GM21529 (cell line): Measurements from ENCODE around the gene DIPK1C.

Experiments used
- ATAC-seq: cut with Tn5 transposase; IDR thresholded peaks from one replicate; pipeline ENCODE4 v1.9.1; 2021; ENCODE audit not compliant: unreplicated experiment

DIPK1C gene

DNA sequence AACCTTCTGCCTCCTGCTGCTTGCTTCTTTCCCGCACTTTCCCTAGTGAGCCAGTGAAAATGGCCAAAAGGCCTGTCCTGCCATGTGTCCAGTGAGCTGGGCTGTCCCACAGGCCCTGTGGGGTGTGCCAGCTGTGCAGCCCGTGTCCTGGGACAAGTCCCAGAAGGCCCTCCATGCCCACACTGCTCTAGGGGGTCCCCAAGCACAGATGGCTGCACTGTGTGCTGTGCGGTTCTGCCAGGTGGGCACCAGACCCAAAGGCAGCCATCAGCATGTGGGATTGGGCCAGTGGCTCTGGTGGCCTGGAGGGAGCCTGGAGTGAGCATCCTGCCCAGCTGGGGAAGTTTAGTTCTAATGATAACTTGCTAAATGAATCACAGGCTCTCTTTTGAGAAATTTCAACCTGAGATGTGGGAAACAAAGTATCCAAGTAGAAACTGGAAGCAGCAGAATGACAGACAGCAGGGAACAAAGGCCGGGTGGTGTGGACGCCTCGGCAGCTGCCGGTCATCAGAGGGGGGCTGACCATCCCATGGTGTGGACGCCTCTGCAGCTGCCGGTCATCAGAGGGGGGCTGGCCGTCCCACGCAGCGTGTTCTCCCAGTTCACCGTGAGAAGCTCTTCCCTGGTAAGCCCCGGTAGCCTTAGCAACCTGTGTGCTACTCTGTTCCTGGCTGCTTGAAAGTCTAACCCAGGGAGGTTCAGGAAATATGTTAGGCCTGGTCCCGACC is 29.2 kb upstream of the DIPK1C start:
- ATAC-seq = no peak

DNA sequence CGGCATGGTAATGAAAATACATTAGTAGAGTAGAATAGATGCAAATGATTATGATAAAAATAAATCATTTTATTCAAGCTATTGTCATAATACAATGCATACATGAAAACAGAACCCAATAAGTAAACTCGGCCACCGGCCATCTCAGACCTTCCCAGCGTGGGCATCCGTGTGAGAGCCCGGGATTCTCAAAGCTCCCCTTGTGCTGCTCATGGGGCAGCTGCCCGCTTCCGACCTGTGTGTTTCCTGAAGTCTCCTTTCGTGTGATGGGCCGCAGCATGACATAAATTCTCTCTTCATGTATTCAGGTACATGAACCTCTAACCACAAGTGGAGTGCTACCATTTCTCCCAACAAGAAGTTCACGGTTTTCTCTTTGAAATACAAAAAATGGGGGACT is 25.6 kb upstream of the DIPK1C start:
- ATAC-seq = no peak

DNA sequence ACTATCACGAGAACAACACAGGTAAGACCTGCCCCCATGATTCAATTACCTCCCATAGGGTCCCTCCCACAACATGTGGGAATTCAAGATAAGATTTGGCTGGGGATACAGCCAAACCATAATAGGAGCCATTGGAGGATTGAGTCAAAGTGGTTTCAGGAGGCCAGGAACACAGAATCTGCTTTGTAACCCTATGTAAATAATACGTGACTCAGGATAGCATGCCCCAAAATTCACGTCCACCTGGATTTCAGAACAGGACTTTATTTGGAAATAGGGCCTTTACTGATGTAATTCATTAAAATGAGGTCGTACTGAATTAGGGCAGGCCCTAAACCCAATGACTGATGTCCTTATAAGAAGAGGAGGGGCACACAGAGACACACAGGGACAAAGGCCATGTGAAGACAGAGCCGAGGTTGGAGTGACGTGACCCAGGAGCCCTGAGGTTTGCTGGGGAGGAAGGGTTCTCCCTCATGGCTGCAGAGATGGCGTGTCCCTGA is 23.1 kb upstream of the DIPK1C start:
- ATAC-seq = no peak

- ATAC-seq = no peak
These were observed 22.5 kb upstream of the DIPK1C start for GRCh38 chr18:74479486-74480148.

GRCh38 chr18:74478880-74479279 is 21.8 kb upstream of the DIPK1C start:
- no peak for ATAC-seq

DNA sequence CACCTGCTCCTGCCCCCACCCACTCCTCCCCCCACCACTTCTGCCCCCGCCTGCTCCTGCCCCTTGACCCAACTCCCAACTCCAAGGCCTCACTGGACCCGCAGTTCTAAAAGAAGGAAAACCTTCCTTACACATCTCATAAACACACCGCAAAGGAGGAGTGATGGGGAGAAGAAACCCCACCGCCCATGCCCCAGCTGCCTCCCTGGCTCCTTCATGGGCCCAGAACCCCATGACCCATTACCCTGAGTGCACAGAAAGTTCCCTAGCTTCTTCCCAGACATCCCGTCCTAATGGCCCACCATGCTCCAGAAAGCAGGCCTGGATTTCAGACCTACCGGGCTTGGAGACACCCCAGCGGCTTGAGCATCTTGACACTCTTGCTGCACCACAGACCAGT is 21.2 kb upstream of the DIPK1C start:
- ATAC-seq = no peak

DNA sequence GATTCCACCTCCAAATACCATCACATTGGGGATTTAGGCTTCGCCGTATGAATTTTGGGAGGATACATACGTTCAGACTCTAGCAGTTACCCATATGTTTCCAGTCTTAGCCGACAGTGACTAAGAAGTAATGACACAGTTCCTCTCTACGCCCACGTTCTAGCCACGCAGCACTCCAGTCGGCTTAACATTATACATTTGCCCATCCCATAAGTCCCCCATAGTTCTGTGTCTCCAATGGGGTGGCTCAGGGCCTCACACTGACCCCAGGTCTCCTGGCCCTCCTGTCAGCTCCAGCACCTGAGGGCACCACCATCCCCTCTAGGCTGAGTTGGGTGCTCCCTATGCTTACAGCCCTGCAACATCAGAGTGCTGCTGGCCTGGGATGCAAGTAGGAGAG is 20.7 kb upstream of the DIPK1C start:
- no peak for ATAC-seq

GRCh38 chr18:74476140-74476539 is 19.0 kb upstream of the DIPK1C start:
- no peak for ATAC-seq

- ATAC-seq = no peak
These were observed 17.0 kb upstream of the DIPK1C start for GRCh38 chr18:74473976-74474640.

- no peak for ATAC-seq
These were observed 15.2 kb upstream of the DIPK1C start for GRCh38 chr18:74472312-74472711.

- no peak for ATAC-seq
These were observed 11.5 kb upstream of the DIPK1C start for GRCh38 chr18:74468547-74469061.

GRCh38 chr18:74465775-74466174 is 8.7 kb upstream of the DIPK1C start:
- no peak for ATAC-seq

- no peak for ATAC-seq
These were observed 6.9 kb upstream of the DIPK1C start for GRCh38 chr18:74463983-74464382.

GRCh38 chr18:74463254-74463653 is 6.1 kb upstream of the DIPK1C start:
- no peak for ATAC-seq

GRCh38 chr18:74460825-74461224 is 3.7 kb upstream of the DIPK1C start:
- no peak for ATAC-seq

DNA sequence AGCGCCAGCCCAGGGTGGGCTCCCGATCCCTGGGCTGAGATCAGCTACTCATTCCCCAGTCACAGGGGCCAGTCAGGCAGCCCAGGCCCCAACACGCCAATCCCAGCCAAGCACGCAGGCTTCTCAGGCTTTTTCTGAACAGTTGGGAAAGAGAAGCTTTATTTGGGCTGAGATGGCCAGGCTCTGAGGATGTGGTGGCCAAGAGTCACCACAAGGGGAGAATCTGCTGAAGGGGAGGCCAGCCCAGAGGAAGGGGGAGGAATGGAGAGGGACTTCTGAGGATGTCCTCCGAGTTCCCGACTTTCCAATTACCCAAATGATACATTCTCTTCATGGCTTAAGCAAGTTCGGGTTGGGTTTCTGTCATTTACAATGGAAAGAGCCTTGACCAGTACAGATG is 2.8 kb upstream of the DIPK1C start:
- ATAC-seq = no peak

- no peak for ATAC-seq
These were observed 765 bp upstream of the DIPK1C start for GRCh38 chr18:74457725-74458421.

DNA sequence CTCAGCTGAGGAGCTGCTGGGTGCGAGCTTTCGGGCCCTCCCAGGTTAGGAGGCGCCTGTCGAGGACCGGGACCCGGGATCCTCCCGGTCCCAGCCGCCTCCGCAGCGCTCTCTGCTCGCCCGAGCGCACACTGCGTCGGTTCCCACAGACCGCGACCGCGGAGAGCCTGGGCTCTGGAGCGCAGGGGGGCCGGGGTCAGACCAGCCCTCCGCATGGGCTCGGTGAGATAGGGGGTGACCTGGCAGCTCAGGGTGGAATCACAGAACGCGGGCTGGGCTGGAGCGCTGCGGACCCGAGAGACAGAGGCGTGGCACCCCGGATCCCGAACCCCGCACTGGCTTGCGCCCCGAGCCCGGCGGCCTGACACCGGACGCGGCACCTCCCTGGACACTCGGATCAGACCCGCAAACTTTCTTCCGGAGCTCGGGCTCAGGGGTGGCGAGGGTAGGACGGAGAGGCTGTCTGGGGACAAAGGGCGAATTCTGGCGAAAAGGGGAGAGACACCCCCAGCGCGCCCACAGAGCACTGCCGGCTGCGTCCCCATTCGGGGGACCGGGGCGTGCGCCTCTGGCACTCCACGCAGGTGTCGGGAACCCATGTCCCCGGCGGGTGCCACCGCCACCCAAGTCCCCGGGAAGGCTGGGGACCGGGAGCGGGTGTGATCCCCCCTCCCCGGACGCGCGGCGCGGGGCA is 612 bp downstream of the DIPK1C start:
- no peak for ATAC-seq

- ATAC-seq = no peak
These were observed 1.1 kb downstream of the DIPK1C start for GRCh38 chr18:74456017-74456348.

DNA sequence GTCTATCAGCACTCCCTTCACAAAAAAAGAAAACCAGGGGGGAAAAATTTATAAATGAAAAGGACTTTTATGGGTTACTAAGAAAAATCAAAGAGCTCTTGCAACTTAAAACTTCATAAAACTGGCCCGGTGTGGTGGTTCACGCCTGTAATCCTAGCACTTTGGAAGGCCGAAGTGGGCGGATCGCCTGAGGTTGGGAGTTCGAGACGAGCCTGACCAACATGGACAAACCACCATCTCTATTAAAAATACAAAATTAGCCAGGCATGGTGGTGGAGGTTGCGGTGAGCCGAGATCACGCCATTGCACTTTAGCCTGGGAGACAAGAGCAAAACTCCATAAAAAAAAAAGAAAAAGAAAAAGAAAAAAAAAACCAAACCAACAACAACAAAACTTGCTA is 1.7 kb downstream of the DIPK1C start:
- ATAC-seq = no peak

DNA sequence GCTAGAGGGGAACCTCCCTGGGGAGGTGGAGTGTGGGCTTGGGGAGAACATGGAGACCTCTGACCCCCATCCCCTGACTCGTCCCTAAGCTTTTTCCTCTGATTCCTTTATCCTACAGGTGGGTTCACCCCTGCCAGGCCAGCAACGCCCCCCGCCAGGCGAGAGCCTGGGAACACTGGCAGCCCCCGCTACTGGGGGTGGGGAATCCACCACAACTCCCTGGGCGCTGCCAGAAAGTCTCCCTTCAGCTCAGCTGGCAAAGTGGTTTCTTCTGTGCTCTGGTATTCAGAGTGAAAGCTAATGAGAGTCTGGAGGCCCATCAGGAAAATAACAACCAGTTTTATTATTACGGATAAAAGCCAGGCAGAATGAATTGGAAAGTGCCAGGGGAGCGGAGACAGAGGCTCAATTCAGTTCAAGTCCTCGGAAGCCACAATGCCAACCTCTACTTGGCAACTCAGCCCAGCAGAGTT is 2.8 kb downstream of the DIPK1C start:
- ATAC-seq = no peak
